Tibial nerve (tissue), 4 donors: ENCODE measurements around the gene DCUN1D2.

ENCODE experiments used
- CTCF ChIP-seq, 5 experiments: fragments of 200-600 bp in 3 of 5; fragments of 450-650 bp in 2 of 5; sonication (generic) in 3 of 5; IDR thresholded peaks; one replicate each; pipeline ENCODE4 v1.5.1; 2016 to 2019; ENCODE audit warnings: antibody characterized with exemption in 5 of 5, mild to moderate bottlenecking in 3 of 5, moderate library complexity in 2 of 5
- EP300 ChIP-seq, 2 donors: sonication (generic); formaldehyde crosslinking; IDR thresholded peaks; one replicate each; pipeline ENCODE4 v1.6.1; 2017; ENCODE audit warnings: antibody characterized with exemption in 2 of 2, mild to moderate bottlenecking in 1 of 2
- POLR2A ChIP-seq, 2 donors: fragments of 450-650 bp; IDR thresholded peaks; one replicate each; pipeline ENCODE4 v1.6.1; 2017; ENCODE audit warnings: antibody characterized with exemption in 2 of 2, mild to moderate bottlenecking in 2 of 2, moderate library complexity in 2 of 2

- TF ChIP-seq CTCF (IDR thresholded peaks at IDR 0.05) (no peak), POLR2A (IDR thresholded peaks at IDR 0.05) (no peak), EP300 (IDR thresholded peaks at IDR 0.05) (no peak)
Observed at GRCh38 chr13:113535381-113535781, 44.9 kb upstream of the DCUN1D2 start.
